ENCODE data around the gene MTCL1.

MTCL1 gene

DNA sequence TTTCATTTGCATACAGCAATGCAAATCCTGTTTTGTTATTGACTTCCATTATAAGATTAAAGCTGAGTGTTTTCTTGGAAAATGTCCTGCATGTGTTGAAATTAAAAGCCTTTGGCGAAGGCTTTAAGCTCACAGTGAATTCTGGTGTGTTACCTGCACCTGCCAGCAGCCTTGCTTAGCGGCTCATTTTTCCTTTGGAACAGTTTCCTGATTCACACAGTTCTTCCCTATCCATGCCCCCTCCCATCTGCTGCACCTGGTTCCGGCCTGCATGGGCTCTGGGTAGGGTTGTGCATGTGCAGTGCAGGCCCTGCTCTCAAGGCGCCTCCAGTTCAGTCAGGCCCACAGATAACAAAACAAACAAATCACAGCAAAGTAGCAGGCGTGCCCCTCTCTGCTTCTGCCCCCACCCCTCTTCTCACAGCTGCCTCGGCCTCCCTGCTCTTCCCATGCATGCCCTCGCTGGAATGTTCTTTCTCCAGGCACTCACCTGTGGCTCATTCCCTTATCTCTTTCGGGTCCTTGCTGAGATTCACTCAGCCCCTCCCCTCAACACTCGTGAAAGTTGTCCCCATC is 15.8 kb downstream of the MTCL1 start:
- no peak overlapping the region for H3K18ac ChIP-seq (ENCODE audit: low read length)
- H4K8ac ChIP-seq (ENCODE audit: low read depth, low read length), result no peak overlapping the region
- no peak for DNase-seq
- H4K12ac ChIP-seq (ENCODE audit: low read depth, low read length), result no peak overlapping the region
- H3K4ac ChIP-seq (ENCODE audit: low read depth, low read length), result no peak overlapping the region
- no peak overlapping the region for H2AK5ac ChIP-seq (ENCODE audit: low read length)
- H3K9ac ChIP-seq (ENCODE audit: low read length), result no peak overlapping the region
- no peak overlapping the region for H2AFZ ChIP-seq (ENCODE audit: insufficient read depth, low read length, poor library complexity)
- no peak overlapping the region for H4K91ac ChIP-seq (ENCODE audit: low read depth, low read length)
- H3K79me2 ChIP-seq (ENCODE audit: control insufficient read depth, insufficient read depth, low read length, poor library complexity), result no peaks in the 10 kb centered on the region
- H3K14ac ChIP-seq (ENCODE audit: low read length), result no peak overlapping the region
- no peaks in the 10 kb centered on the region for H3K4me1 ChIP-seq (ENCODE audit: control insufficient read depth in 1 of 2, insufficient read depth in 2 of 2, low read length in 2 of 2)
- no peak overlapping the region for H3K27ac ChIP-seq (ENCODE audit: low read depth, low read length)
- no peak overlapping the region for H2BK12ac ChIP-seq (ENCODE audit: low read length)
- no peaks in the 10 kb centered on the region for H3K36me3 ChIP-seq (ENCODE audit: control insufficient read depth in 1 of 2, insufficient read depth in 2 of 2, low read length in 2 of 2)
- no peak overlapping the region for H2BK120ac ChIP-seq (ENCODE audit: insufficient read depth, low read length, poor library complexity)
- H3K27me3 ChIP-seq (ENCODE audit: insufficient read depth, low read length), result no peaks in the 10 kb centered on the region
- H3K9me3 ChIP-seq (ENCODE audit: insufficient read depth, low read depth, low read length), result no peaks in the 10 kb centered on the region
- no peak overlapping the region for H3K4me3 ChIP-seq (ENCODE audit: low read depth, low read length)
- no peak overlapping the region for H3K4me2 ChIP-seq (ENCODE audit: low read length)
- no peak overlapping the region for H2BK5ac ChIP-seq (ENCODE audit: low read depth, low read length, poor library complexity)
- no CpG with 5 or more reads among the region's 9 CpGs for WGBS (ENCODE audit: extremely low coverage, insufficient coverage, insufficient read length)
- H3K23ac ChIP-seq (ENCODE audit: low read length), result no peak overlapping the region
- H3K79me1 ChIP-seq (ENCODE audit: low read length), result no peaks in the 10 kb centered on the region

DNA sequence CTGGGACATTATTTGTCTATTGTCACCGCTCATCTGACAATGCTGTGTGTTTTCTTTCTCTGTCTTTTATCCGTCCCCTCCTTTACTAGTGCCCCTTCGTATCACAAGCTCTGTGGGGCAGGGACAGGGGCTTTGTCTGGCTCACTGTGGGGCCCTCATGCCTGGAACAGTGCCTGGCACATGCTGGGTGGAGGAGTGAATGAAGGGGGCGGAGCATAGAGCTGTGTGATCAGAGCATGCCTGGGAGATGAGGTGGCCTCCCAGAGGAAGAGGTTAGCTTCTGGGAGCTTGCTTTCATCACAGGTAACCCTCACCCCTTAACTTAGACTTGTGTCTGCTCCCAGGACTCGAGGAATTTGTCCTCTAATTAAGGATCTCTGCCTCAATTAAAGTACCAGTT is 16.4 kb downstream of the MTCL1 start:
- Histone ChIP-seq H4K8ac (ENCODE audit: low read depth, low read length) (no peak overlapping the region), H3K14ac (ENCODE audit: low read length) (no peak overlapping the region), H3K4me3 (ENCODE audit: low read depth, low read length) (no peak overlapping the region), H3K4me1 (ENCODE audit: control insufficient read depth in 1 of 2, insufficient read depth in 2 of 2, low read length in 2 of 2) (no peaks in the 10 kb centered on the region), H3K4ac (ENCODE audit: low read depth, low read length) (no peak overlapping the region), H3K4me2 (ENCODE audit: low read length) (no peak overlapping the region), H3K27ac (ENCODE audit: low read depth, low read length) (no peak overlapping the region), H2BK12ac (ENCODE audit: low read length) (no peak overlapping the region), H3K27me3 (ENCODE audit: insufficient read depth, low read length) (no peaks in the 10 kb centered on the region), H2BK5ac (ENCODE audit: low read depth, low read length, poor library complexity) (no peak overlapping the region), H2AFZ (ENCODE audit: insufficient read depth, low read length, poor library complexity) (no peak overlapping the region), H4K12ac (ENCODE audit: low read depth, low read length) (no peak overlapping the region), H2AK5ac (ENCODE audit: low read length) (no peak overlapping the region), H3K79me1 (ENCODE audit: low read length) (no peaks in the 10 kb centered on the region), H3K18ac (ENCODE audit: low read length) (no peak overlapping the region), H2BK120ac (ENCODE audit: insufficient read depth, low read length, poor library complexity) (no peak overlapping the region), H3K9ac (ENCODE audit: low read length) (no peak overlapping the region), H3K23ac (ENCODE audit: low read length) (no peak overlapping the region), H3K36me3 (ENCODE audit: control insufficient read depth in 1 of 2, insufficient read depth in 2 of 2, low read length in 2 of 2) (no peaks in the 10 kb centered on the region), H3K9me3 (ENCODE audit: insufficient read depth, low read depth, low read length) (no peaks in the 10 kb centered on the region), H3K79me2 (ENCODE audit: control insufficient read depth, insufficient read depth, low read length, poor library complexity) (no peaks in the 10 kb centered on the region), H4K91ac (ENCODE audit: low read depth, low read length) (no peak overlapping the region)
- WGBS (ENCODE audit: extremely low coverage, insufficient coverage, insufficient read length), result no CpG with 5 or more reads among the region's 5 CpGs
- peak; percentile 41 to 58 for DNase-seq

DNA sequence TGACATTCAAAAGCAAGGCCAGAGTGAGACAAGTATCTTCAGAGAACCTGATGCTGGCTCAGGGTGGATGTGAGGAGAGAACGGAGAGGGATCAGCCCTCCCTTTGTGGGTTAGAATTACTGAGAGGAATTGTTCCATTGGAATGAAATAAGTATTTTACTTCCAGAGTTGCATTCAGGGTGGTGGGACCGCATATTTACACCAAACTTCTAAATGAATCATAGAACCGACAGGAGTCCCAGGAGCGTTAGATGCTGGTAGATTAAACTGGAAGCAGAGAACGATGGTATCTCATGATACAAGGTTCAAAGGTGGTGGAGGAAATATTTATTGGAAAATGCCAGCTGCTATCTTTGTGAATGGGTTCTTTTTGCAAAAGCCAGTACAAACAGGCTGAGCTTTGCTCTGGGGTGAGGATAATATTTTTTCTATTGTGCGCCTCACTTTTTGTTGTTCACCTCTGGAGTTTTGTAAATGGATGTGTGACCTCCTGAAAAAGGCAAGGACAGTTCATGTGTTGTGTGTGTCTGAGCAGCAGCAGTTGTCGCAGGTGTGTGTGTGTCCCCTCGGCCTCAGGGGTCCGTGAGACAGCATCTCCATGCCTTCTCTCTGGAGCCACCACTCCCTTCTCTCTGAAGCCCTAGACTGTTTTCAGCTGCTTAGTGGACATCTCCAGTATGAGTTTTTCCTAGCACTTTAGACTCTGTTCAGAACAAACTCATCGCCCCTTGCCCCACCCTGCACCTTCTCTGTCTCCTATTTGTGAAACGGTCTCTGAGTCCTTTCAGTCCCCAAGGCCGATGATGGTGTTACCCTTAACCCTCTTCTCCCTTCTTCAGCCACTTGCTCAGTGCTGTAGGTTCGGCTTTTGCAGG is 17.8 kb downstream of the MTCL1 start:
- H3K23ac ChIP-seq (ENCODE audit: low read length), result no peak overlapping the region
- no peak overlapping the region for H3K4me3 ChIP-seq (ENCODE audit: low read depth, low read length)
- no peak overlapping the region for H3K4me2 ChIP-seq (ENCODE audit: low read length)
- no peaks in the 10 kb centered on the region for H3K36me3 ChIP-seq (ENCODE audit: control insufficient read depth in 1 of 2, insufficient read depth in 2 of 2, low read length in 2 of 2)
- no peak overlapping the region for H2AFZ ChIP-seq (ENCODE audit: insufficient read depth, low read length, poor library complexity)
- H3K27ac ChIP-seq (ENCODE audit: low read depth, low read length), result no peak overlapping the region
- no peak overlapping the region for H4K12ac ChIP-seq (ENCODE audit: low read depth, low read length)
- H3K9me3 ChIP-seq (ENCODE audit: insufficient read depth, low read depth, low read length), result no peaks in the 10 kb centered on the region
- no peak overlapping the region for H3K14ac ChIP-seq (ENCODE audit: low read length)
- H3K4ac ChIP-seq (ENCODE audit: low read depth, low read length), result no peak overlapping the region
- no peak overlapping the region for H2BK120ac ChIP-seq (ENCODE audit: insufficient read depth, low read length, poor library complexity)
- H4K8ac ChIP-seq (ENCODE audit: low read depth, low read length), result no peak overlapping the region
- no peaks in the 10 kb centered on the region for H3K79me2 ChIP-seq (ENCODE audit: control insufficient read depth, insufficient read depth, low read length, poor library complexity)
- no peak overlapping the region for H4K91ac ChIP-seq (ENCODE audit: low read depth, low read length)
- H3K18ac ChIP-seq (ENCODE audit: low read length), result no peak overlapping the region
- DNase-seq, result peak; percentile 68 to 87
- no peak overlapping the region for H3K9ac ChIP-seq (ENCODE audit: low read length)
- WGBS (ENCODE audit: extremely low coverage, insufficient coverage, insufficient read length), result no CpG with 5 or more reads among the region's 13 CpGs
- no peak overlapping the region for H2BK5ac ChIP-seq (ENCODE audit: low read depth, low read length, poor library complexity)
- H2BK12ac ChIP-seq (ENCODE audit: low read length), result no peak overlapping the region
- H3K79me1 ChIP-seq (ENCODE audit: low read length), result no peaks in the 10 kb centered on the region
- H3K4me1 ChIP-seq (ENCODE audit: control insufficient read depth in 1 of 2, insufficient read depth in 2 of 2, low read length in 2 of 2), result no peaks in the 10 kb centered on the region
- H3K27me3 ChIP-seq (ENCODE audit: insufficient read depth, low read length), result no peaks in the 10 kb centered on the region
- H2AK5ac ChIP-seq (ENCODE audit: low read length), result no peak overlapping the region

DNA sequence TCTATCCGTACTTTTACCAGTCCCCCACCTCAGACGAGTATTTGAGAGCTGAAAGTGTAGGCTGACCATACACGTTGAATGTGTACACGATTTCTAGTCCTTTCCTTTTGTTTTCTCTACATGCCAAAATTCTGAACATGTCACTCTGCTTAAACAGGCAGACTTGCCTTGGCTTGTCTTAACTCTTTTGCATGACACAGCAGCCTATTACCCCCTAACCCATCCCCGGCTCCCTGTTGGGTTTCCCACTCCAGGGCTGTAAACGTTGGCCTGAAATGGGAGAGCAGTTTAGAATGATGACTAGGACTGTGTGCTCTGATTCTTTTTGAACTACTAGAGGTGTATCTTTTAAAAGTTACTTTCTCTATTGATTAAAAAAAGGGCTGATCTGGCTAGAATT is 19.1 kb downstream of the MTCL1 start:
- no peak overlapping the region for H3K4ac ChIP-seq (ENCODE audit: low read depth, low read length)
- H3K9me3 ChIP-seq (ENCODE audit: insufficient read depth, low read depth, low read length), result no peaks in the 10 kb centered on the region
- H3K27me3 ChIP-seq (ENCODE audit: insufficient read depth, low read length), result no peaks in the 10 kb centered on the region
- H3K4me1 ChIP-seq (ENCODE audit: control insufficient read depth in 1 of 2, insufficient read depth in 2 of 2, low read length in 2 of 2), result no peaks in the 10 kb centered on the region
- H3K79me1 ChIP-seq (ENCODE audit: low read length), result no peaks in the 10 kb centered on the region
- no peak overlapping the region for H2AFZ ChIP-seq (ENCODE audit: insufficient read depth, low read length, poor library complexity)
- H4K91ac ChIP-seq (ENCODE audit: low read depth, low read length), result no peak overlapping the region
- no peak overlapping the region for H2AK5ac ChIP-seq (ENCODE audit: low read length)
- H3K4me3 ChIP-seq (ENCODE audit: low read depth, low read length), result no peak overlapping the region
- H2BK5ac ChIP-seq (ENCODE audit: low read depth, low read length, poor library complexity), result no peak overlapping the region
- WGBS (ENCODE audit: extremely low coverage, insufficient coverage, insufficient read length), result 100% methylated on average over 1 of the region's 6 CpGs
- no peaks in the 10 kb centered on the region for H3K79me2 ChIP-seq (ENCODE audit: control insufficient read depth, insufficient read depth, low read length, poor library complexity)
- no peak overlapping the region for H2BK120ac ChIP-seq (ENCODE audit: insufficient read depth, low read length, poor library complexity)
- H3K27ac ChIP-seq (ENCODE audit: low read depth, low read length), result no peak overlapping the region
- H3K18ac ChIP-seq (ENCODE audit: low read length), result no peak overlapping the region
- no peak overlapping the region for H3K23ac ChIP-seq (ENCODE audit: low read length)
- no peak overlapping the region for H3K9ac ChIP-seq (ENCODE audit: low read length)
- H2BK12ac ChIP-seq (ENCODE audit: low read length), result no peak overlapping the region
- DNase-seq, result no peak
- H3K14ac ChIP-seq (ENCODE audit: low read length), result no peak overlapping the region
- H4K8ac ChIP-seq (ENCODE audit: low read depth, low read length), result no peak overlapping the region
- no peak overlapping the region for H4K12ac ChIP-seq (ENCODE audit: low read depth, low read length)
- H3K4me2 ChIP-seq (ENCODE audit: low read length), result no peak overlapping the region
- no peaks in the 10 kb centered on the region for H3K36me3 ChIP-seq (ENCODE audit: control insufficient read depth in 1 of 2, insufficient read depth in 2 of 2, low read length in 2 of 2)

All from trophoblast cell (in vitro differentiated cells and primary cell).